Measurements from ENCODE around the gene PPIF.

PPIF gene

DNA sequence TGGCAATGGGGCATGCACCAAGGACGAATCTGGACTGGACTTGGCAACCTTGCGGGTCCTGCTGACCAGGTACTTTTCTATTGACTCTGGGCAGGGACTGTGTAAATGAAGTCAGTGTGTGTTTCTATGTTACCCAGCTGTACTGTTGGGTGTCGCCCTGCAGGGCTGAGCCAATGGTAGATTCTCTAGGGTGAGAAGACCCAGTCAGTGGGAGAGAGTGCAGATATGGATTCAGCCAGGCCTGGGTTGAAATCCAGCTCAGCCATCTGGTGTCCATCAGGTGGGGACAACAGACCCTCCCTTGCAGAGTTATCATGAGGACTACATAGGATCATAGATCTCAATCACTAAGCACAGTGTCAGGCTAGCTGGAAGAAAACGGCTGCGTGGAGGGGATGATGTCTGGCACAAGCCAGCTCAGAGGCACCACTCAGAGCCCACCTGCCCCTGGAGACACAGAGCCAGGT, 4.9 kb upstream of the PPIF start:
- Histone ChIP-seq H3K4me3 (ENCODE audit: low read length) (no peak overlapping the region), H2AFZ (ENCODE audit: low read depth, low read length) (no peak overlapping the region), H3K36me3 (ENCODE audit: insufficient read depth, low read length) (no peaks in the 10 kb centered on the region), H3K4me1 (ENCODE audit: insufficient read depth, low read length) (peaks cover 9% of the 10 kb centered on the region), H3K9me3 (ENCODE audit: low read length) (no peaks in the 10 kb centered on the region), H3K27me3 (ENCODE audit: insufficient read depth, low read length) (no peaks in the 10 kb centered on the region)

DNA sequence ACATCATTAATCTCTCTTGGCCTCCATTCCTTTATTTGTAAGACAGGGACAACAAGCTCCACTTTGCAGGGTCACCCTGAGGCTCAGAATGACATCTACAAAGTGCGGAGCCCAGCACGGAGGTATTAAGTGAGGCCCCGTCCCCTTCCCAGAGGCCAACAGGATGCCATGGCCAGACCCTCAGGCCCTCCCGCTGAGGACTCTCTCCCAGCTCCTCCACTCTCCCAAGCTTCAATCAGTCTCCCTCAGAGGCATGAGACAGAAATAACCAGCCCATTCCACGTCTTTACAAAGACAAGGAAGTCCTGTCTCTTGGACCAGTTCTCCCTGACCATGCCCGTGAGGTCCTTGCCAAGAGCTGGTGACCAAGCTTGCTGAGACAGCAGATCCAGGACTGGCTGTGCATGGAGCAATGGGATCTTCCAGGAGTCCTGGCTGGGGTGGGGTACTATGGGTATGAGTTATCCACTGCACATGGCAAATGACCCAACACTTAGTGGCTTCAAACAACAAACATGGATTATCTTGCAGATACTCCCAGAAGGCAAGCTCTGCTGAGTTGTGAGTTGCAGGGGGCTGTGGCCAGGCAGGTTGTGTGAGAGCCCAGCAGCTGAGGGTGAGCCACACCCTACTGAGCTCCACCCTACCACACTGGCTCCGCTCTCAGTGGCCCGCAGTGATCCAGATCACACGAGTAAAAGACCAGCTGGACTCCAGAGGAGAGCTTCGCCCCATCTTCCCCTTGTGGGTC, 4.3 kb upstream of the PPIF start:
- Histone ChIP-seq H3K4me1 (ENCODE audit: insufficient read depth, low read length) (peaks cover 11% of the 10 kb centered on the region), H2AFZ (ENCODE audit: low read depth, low read length) (no peak overlapping the region), H3K9me3 (ENCODE audit: low read length) (no peaks in the 10 kb centered on the region), H3K36me3 (ENCODE audit: insufficient read depth, low read length) (no peaks in the 10 kb centered on the region), H3K27me3 (ENCODE audit: insufficient read depth, low read length) (no peaks in the 10 kb centered on the region), H3K4me3 (ENCODE audit: low read length) (no peak overlapping the region)

- peaks cover 18% of the 10 kb centered on the region for H3K4me1 ChIP-seq (ENCODE audit: insufficient read depth, low read length)
- H3K4me3 ChIP-seq (ENCODE audit: low read length), result no peak overlapping the region
- H3K9me3 ChIP-seq (ENCODE audit: low read length), result no peaks in the 10 kb centered on the region
- H3K36me3 ChIP-seq (ENCODE audit: insufficient read depth, low read length), result peaks cover 8% of the 10 kb centered on the region
- no peak overlapping the region for H2AFZ ChIP-seq (ENCODE audit: low read depth, low read length)
- H3K27me3 ChIP-seq (ENCODE audit: insufficient read depth, low read length), result no peaks in the 10 kb centered on the region
Measured at GRCh38 chr10:79344502-79345195, 2.6 kb upstream of the PPIF start.

- Histone ChIP-seq H2AFZ (ENCODE audit: low read depth, low read length) (no peak overlapping the region), H3K36me3 (ENCODE audit: insufficient read depth, low read length) (peaks cover 16% of the 10 kb centered on the region), H3K27me3 (ENCODE audit: insufficient read depth, low read length) (no peaks in the 10 kb centered on the region), H3K4me3 (ENCODE audit: low read length) (no peak overlapping the region), H3K4me1 (ENCODE audit: insufficient read depth, low read length) (peaks cover 18% of the 10 kb centered on the region), H3K9me3 (ENCODE audit: low read length) (no peaks in the 10 kb centered on the region)
Measured at GRCh38 chr10:79345241-79346011, 1.8 kb upstream of the PPIF start.

DNA sequence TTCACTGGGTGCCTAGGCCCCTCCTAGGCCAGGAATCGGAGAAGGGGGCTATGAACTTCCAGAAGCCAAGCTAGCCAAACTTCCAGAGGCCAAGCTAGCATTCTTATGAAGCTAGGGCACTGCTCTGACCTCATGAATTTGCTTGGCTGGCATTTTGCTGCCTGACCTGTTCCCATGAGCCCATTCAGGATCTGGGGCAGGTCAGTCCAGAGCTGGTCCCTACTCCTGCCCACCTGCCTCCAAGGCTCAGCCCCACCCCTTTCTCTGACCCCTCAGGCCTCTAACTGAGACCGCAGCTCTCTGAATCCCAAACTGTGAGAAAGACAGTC, 1.3 kb upstream of the PPIF start:
- Histone ChIP-seq H3K9me3 (ENCODE audit: low read length) (no peaks in the 10 kb centered on the region), H3K4me1 (ENCODE audit: insufficient read depth, low read length) (peaks cover 18% of the 10 kb centered on the region), H3K27me3 (ENCODE audit: insufficient read depth, low read length) (no peaks in the 10 kb centered on the region), H3K36me3 (ENCODE audit: insufficient read depth, low read length) (peaks cover 21% of the 10 kb centered on the region), H2AFZ (ENCODE audit: low read depth, low read length) (no peak overlapping the region), H3K4me3 (ENCODE audit: low read length) (no peak overlapping the region)

- Histone ChIP-seq H3K9me3 (ENCODE audit: low read length) (no peaks in the 10 kb centered on the region), H3K27me3 (ENCODE audit: insufficient read depth, low read length) (no peaks in the 10 kb centered on the region), H3K4me3 (ENCODE audit: low read length) (peak overlapping the region; percentile 72), H3K36me3 (ENCODE audit: insufficient read depth, low read length) (peaks cover 27% of the 10 kb centered on the region), H2AFZ (ENCODE audit: low read depth, low read length) (peak overlapping the region; percentile 43), H3K4me1 (ENCODE audit: insufficient read depth, low read length) (peaks cover 18% of the 10 kb centered on the region)
Measured at GRCh38 chr10:79346388-79347225, 662 bp upstream of the PPIF start.

GRCh38 chr10:79347894-79348639, 798 bp downstream of the PPIF start:
- H3K4me1 ChIP-seq (ENCODE audit: insufficient read depth, low read length), result peaks cover 18% of the 10 kb centered on the region
- no peaks in the 10 kb centered on the region for H3K27me3 ChIP-seq (ENCODE audit: insufficient read depth, low read length)
- H3K4me3 ChIP-seq (ENCODE audit: low read length), result peak overlapping the region; percentile 72
- peaks cover 42% of the 10 kb centered on the region for H3K36me3 ChIP-seq (ENCODE audit: insufficient read depth, low read length)
- peak overlapping the region; percentile 80 for H2AFZ ChIP-seq (ENCODE audit: low read depth, low read length)
- peaks cover 2% of the 10 kb centered on the region for H3K9me3 ChIP-seq (ENCODE audit: low read length)

GRCh38 chr10:79348640-79348988, 1.3 kb downstream of the PPIF start:
- no peaks in the 10 kb centered on the region for H3K27me3 ChIP-seq (ENCODE audit: insufficient read depth, low read length)
- H3K36me3 ChIP-seq (ENCODE audit: insufficient read depth, low read length), result peaks cover 47% of the 10 kb centered on the region
- peak overlapping the region; percentile 72 for H3K4me3 ChIP-seq (ENCODE audit: low read length)
- H2AFZ ChIP-seq (ENCODE audit: low read depth, low read length), result no peak overlapping the region
- H3K4me1 ChIP-seq (ENCODE audit: insufficient read depth, low read length), result peaks cover 18% of the 10 kb centered on the region
- H3K9me3 ChIP-seq (ENCODE audit: low read length), result peaks cover 4% of the 10 kb centered on the region

GRCh38 chr10:79349072-79349491, 1.8 kb downstream of the PPIF start:
- Histone ChIP-seq H3K36me3 (ENCODE audit: insufficient read depth, low read length) (peaks cover 52% of the 10 kb centered on the region), H3K4me1 (ENCODE audit: insufficient read depth, low read length) (peaks cover 18% of the 10 kb centered on the region)

GRCh38 chr10:79349766-79350406, 2.6 kb downstream of the PPIF start:
- Histone ChIP-seq H3K9me3 (ENCODE audit: low read length) (peaks cover 8% of the 10 kb centered on the region), H3K4me3 (ENCODE audit: low read length) (no peak overlapping the region), H3K4me1 (ENCODE audit: insufficient read depth, low read length) (peaks cover 18% of the 10 kb centered on the region), H2AFZ (ENCODE audit: low read depth, low read length) (no peak overlapping the region), H3K27me3 (ENCODE audit: insufficient read depth, low read length) (no peaks in the 10 kb centered on the region), H3K36me3 (ENCODE audit: insufficient read depth, low read length) (peaks cover 60% of the 10 kb centered on the region)

More at GRCh38 chr10:79349072-79349491, 1.8 kb downstream of the PPIF start:
- Histone ChIP-seq H2AFZ (ENCODE audit: low read depth, low read length) (no peak overlapping the region), H3K9me3 (ENCODE audit: low read length) (peaks cover 8% of the 10 kb centered on the region), H3K27me3 (ENCODE audit: insufficient read depth, low read length) (no peaks in the 10 kb centered on the region), H3K4me3 (ENCODE audit: low read length) (no peak overlapping the region)

DNA sequence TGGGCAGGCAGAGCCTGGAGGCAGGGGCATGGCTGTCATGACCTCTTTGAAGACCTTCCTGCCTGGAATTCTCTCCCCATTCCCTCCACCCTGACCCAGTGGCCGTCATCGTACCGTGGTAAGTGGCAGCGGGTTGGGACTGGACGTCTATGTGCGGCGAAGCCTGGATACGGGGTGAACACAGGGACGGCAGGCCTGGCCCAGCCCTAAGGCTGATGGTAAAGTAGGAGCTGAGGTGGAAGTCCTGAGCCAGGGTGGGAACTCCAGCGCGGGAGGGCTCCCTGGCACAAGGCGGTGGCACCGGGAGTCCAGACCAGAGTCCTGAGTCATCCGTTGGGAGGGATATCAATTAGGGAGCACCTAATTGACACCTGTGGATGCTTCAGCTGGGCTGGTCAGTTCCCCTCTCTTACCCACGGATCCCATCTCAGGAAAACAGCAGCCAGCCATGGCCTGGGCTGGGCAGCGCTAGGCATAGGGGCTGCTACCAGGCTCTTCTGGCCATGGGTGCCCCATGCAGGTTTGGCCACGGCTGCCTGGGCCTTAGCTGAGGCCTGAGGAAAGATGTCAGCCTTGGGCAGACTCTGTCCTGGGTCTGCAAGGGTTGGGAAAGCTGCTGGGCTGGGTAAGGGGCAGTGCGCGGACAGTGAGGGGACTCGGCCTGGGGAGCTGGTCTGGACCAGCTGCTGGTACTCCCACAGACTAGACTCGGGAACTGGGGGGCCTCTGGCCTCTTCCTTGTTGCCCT, 3.3 kb downstream of the PPIF start:
- no peak overlapping the region for H3K4me3 ChIP-seq (ENCODE audit: low read length)
- no peaks in the 10 kb centered on the region for H3K27me3 ChIP-seq (ENCODE audit: insufficient read depth, low read length)
- H3K36me3 ChIP-seq (ENCODE audit: insufficient read depth, low read length), result peaks cover 65% of the 10 kb centered on the region
- H3K4me1 ChIP-seq (ENCODE audit: insufficient read depth, low read length), result peaks cover 18% of the 10 kb centered on the region
- peaks cover 8% of the 10 kb centered on the region for H3K9me3 ChIP-seq (ENCODE audit: low read length)
- H2AFZ ChIP-seq (ENCODE audit: low read depth, low read length), result no peak overlapping the region
